Stimulated activated naive B cell treated with anti-CD40 and anti-IgM and Interleukin-4, amounts not matched to agents 10 μg/mL and 1 μg/mL and 100 μg/mL, for 72 hours (primary cell): ENCODE measurements around the gene LVRN.

Source experiments
- ATAC-seq, 2 donors: fragments of 150-1000 bp; cut with Tn5 transposase; replicated peaks; 2 replicates each; pipeline ENCODE4 v1.10.0; 2021; ENCODE audit warnings: moderate library complexity in 1 of 2
- DNase-seq: peaks from one replicate; pipeline ENCODE4 v3.0.0; 2021
- H3K27ac Mint-ChIP-seq: one replicate; pipeline ENCODE4 v1.8.0; 2022; ENCODE audit warnings: mild to moderate bottlenecking, mixed read lengths
- H3K27me3 Mint-ChIP-seq, 2 donors: one replicate each; pipeline ENCODE4 v1.8.0; 2022; ENCODE audit warnings: mixed read lengths in 2 of 2
- H3K36me3 Mint-ChIP-seq, 2 donors: one replicate each; pipeline ENCODE4 v1.8.0; 2022; ENCODE audit warnings: mixed read lengths in 2 of 2, mild to moderate bottlenecking in 1 of 2
- H3K4me1 Mint-ChIP-seq, 2 donors: one replicate each; pipeline ENCODE4 v1.8.0; 2022; ENCODE audit warnings: mixed read lengths in 2 of 2, mild to moderate bottlenecking in 1 of 2
- H3K4me3 Mint-ChIP-seq, 2 donors: one replicate each; pipeline ENCODE4 v1.8.0; 2022; ENCODE audit warnings: mild to moderate bottlenecking in 2 of 2, mixed read lengths in 2 of 2, moderate library complexity in 1 of 2
- H3K9me3 Mint-ChIP-seq, 2 donors: one replicate each; pipeline ENCODE4 v1.8.0; 2022; ENCODE audit warnings: mixed read lengths in 2 of 2, mild to moderate bottlenecking in 1 of 2

LVRN gene

DNA sequence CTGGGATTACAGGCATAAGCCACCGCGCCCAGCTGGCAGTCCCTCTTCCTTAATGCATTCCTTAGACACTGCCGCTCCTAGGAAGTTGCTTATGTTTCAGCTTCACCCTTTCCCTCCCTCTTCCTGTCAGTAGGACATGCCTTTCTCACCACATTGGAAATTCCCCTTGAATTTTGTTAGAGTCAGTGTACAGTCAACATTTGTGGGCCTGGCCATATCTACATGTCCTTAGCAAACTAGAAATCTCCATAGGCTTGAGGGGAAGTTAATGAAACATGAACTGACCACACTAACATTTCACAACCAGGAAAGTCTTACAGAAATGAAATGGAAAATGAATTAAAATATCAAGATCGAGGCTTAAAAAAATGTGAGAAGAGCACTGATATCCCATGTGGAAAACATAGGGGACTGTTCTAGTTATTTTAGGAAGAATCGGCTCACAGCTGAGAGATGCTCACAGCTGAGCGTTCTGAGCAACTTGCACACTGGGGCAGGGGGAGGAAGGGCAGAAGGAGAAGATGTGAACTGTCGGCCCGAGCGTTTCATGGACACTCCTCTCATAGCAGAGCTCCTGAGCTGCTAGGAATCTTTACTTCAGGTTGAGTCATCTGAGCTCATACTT is 21.1 kb upstream of the LVRN start:
- DNase-seq, result no peak
- no peaks in the 10 kb centered on the region for H3K36me3 Mint-ChIP-seq
- H3K4me3 Mint-ChIP-seq, result no peak overlapping the region
- peaks cover 6 to 10% of the 10 kb centered on the region in 2 donors for H3K27me3 Mint-ChIP-seq
- no peak for ATAC-seq
- peaks cover 0 to 2% of the 10 kb centered on the region in 2 donors for H3K9me3 Mint-ChIP-seq
- H3K27ac Mint-ChIP-seq, result no peak overlapping the region
- peaks cover 0 to 3% of the 10 kb centered on the region in 2 donors for H3K4me1 Mint-ChIP-seq

DNA sequence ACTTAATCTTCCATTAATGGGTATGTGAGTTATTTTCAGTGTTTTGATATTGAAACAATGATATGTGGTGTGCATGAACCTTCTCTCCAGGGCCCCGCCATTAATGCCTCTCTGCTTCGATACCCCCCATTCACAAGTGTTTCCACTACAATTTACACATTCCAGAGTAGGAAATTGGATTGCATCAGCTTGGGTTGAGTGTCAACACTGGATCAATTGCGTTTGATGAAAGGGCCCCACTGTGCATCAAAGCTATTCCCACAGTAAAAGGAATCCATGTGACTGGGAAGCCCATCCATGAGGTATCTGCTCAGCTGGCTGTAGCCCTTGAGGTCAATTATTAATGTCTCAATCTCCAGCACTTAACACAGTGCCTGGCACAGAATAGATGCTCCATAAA is 17.8 kb upstream of the LVRN start:
- Mint-ChIP-seq H3K36me3 (no peaks in the 10 kb centered on the region), H3K27ac (no peak overlapping the region), H3K4me3 (no peak overlapping the region), H3K4me1 (peaks cover 0 to 3% of the 10 kb centered on the region in 2 donors), H3K9me3 (peaks cover 0 to 2% of the 10 kb centered on the region in 2 donors), H3K27me3 (peaks cover 6 to 10% of the 10 kb centered on the region in 2 donors)
- no peak for DNase-seq
- ATAC-seq, result no peak

GRCh38 chr5:115946655-115947054 is 15.6 kb upstream of the LVRN start:
- H3K9me3 Mint-ChIP-seq, result peaks cover 0 to 2% of the 10 kb centered on the region in 2 donors
- DNase-seq (no peak), ATAC-seq (no peak)
- peaks cover 3 to 8% of the 10 kb centered on the region in 2 donors for H3K27me3 Mint-ChIP-seq
- H3K27ac Mint-ChIP-seq, result no peak overlapping the region
- H3K36me3 Mint-ChIP-seq, result no peaks in the 10 kb centered on the region
- no peak overlapping the region for H3K4me3 Mint-ChIP-seq
- H3K4me1 Mint-ChIP-seq, result no peaks in the 10 kb centered on the region

GRCh38 chr5:115947260-115947659 is 15.0 kb upstream of the LVRN start:
- H3K27ac Mint-ChIP-seq, result no peak overlapping the region
- H3K4me1 Mint-ChIP-seq, result no peaks in the 10 kb centered on the region
- ATAC-seq, result no peak
- H3K27me3 Mint-ChIP-seq, result peaks cover 8 to 10% of the 10 kb centered on the region in 2 donors
- H3K9me3 Mint-ChIP-seq, result peaks cover 0 to 2% of the 10 kb centered on the region in 2 donors
- no peak overlapping the region for H3K4me3 Mint-ChIP-seq
- DNase-seq, result no peak
- H3K36me3 Mint-ChIP-seq, result no peaks in the 10 kb centered on the region

GRCh38 chr5:115948091-115948534 is 14.2 kb upstream of the LVRN start:
- H3K9me3 Mint-ChIP-seq, result no peaks in the 10 kb centered on the region
- H3K27me3 Mint-ChIP-seq, result peaks cover 5 to 11% of the 10 kb centered on the region in 2 donors
- DNase-seq (no peak), ATAC-seq (no peak)
- H3K27ac Mint-ChIP-seq, result no peak overlapping the region
- no peaks in the 10 kb centered on the region for H3K4me1 Mint-ChIP-seq
- no peak overlapping the region for H3K4me3 Mint-ChIP-seq
- no peaks in the 10 kb centered on the region for H3K36me3 Mint-ChIP-seq

GRCh38 chr5:115949096-115949495 is 13.2 kb upstream of the LVRN start:
- Mint-ChIP-seq H3K4me3 (no peak overlapping the region), H3K27me3 (peaks cover 8 to 11% of the 10 kb centered on the region in 2 donors), H3K9me3 (no peaks in the 10 kb centered on the region), H3K27ac (no peak overlapping the region), H3K36me3 (no peaks in the 10 kb centered on the region), H3K4me1 (no peaks in the 10 kb centered on the region)
- DNase-seq (no peak), ATAC-seq (no peak)

DNA sequence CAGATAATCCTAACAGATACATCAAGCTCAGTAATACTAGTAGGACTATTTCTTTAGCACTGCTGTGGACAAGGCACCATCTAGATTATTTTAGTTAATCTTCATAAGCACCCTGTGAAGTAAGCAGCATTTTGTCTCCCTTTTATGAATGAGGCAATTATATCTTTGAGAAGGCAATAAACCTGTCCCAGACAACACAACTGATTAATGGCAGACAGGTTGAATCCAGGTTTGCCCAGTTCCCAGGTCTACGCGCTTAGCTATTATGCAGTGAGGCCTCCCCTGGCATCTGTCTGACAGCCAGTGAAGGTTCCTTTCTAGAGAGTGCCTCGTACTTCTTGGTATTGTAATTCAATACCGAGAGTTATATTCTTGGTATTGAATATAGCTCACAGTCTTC is 9.7 kb upstream of the LVRN start:
- Mint-ChIP-seq H3K36me3 (no peaks in the 10 kb centered on the region), H3K9me3 (no peaks in the 10 kb centered on the region), H3K4me3 (no peak overlapping the region), H3K4me1 (no peaks in the 10 kb centered on the region), H3K27me3 (peaks cover 8 to 11% of the 10 kb centered on the region in 2 donors), H3K27ac (no peak overlapping the region)
- DNase-seq, result no peak
- no peak for ATAC-seq

DNA sequence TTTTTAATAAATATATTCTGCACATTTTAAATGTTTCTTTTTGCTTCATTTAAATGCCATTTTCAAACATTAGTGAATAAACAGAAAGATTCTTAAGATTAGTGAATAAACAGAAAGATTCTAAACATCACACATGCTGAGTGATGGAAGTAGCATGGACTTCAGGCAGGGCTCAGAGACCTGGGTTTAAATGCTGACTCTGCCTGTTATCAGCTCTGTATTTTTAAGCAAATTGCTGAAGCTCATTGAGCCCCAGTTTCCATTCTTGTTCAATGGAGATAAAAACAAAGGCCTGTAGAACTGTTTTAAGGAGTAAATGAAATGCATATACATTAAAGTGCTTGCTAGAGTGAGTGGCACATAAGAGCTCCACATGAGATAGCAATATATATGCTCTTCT is 8.1 kb upstream of the LVRN start:
- no peak for ATAC-seq
- no peaks in the 10 kb centered on the region for H3K4me1 Mint-ChIP-seq
- DNase-seq, result no peak
- no peaks in the 10 kb centered on the region for H3K9me3 Mint-ChIP-seq
- no peak overlapping the region for H3K27ac Mint-ChIP-seq
- H3K36me3 Mint-ChIP-seq, result no peaks in the 10 kb centered on the region
- no peak overlapping the region for H3K4me3 Mint-ChIP-seq
- peaks cover 15 to 22% of the 10 kb centered on the region in 2 donors for H3K27me3 Mint-ChIP-seq

GRCh38 chr5:115956957-115957356 is 5.3 kb upstream of the LVRN start:
- no peak for ATAC-seq
- H3K27me3 Mint-ChIP-seq, result peaks cover 22 to 31% of the 10 kb centered on the region in 2 donors
- H3K4me1 Mint-ChIP-seq, result peaks cover 7 to 10% of the 10 kb centered on the region in 2 donors

DNA sequence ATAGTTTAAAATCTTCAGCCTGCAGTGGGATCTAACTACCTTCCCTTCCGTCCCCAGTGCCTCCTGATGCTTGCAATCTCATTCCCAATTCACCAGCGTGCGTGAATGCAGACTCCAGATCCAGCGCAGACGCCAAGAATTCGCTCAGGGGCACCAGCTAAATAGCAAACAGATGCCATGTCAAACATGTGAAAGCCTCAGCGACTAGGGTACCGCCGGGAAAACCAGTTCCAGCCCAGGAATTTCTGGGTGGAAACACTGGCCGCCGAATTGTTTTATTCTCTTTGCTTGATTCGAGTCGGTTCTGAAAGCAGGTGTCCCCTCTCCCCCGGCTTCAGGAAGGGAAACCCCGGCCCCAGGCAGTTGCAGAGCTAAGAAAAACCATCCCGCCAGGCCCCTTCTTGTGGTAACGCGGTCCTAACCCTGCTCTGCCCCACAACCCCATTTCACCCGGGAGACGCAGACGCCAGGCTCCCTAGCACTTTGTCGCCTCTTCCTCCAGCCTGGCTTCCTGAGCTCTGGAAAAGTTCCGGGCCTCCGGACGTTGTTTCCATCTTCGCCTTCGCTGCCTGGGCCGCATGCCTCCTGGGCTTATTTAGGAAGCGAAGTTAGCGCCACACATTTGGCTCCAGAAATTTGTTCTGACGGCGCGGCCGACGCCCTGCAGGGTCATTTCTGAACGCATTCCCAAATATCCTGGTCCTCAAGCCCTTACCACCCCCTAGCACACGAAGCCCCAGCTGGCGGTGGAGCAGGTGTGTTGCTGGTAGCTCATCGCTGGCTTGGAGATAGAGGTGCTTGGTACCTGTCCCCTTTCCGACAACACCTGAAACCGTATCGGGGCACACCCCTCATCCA is 665 bp upstream of the LVRN start:
- H3K36me3 Mint-ChIP-seq, result no peaks in the 10 kb centered on the region
- peak overlapping the region; percentile 49 to 67 for H3K4me3 Mint-ChIP-seq
- H3K27ac Mint-ChIP-seq, result no peak overlapping the region
- DNase-seq (no peak), ATAC-seq (no peak)
- peaks cover 34 to 57% of the 10 kb centered on the region in 2 donors for H3K27me3 Mint-ChIP-seq
- H3K9me3 Mint-ChIP-seq, result no peaks in the 10 kb centered on the region
- peaks cover 14 to 22% of the 10 kb centered on the region in 2 donors for H3K4me1 Mint-ChIP-seq

More at GRCh38 chr5:115956957-115957356, 5.3 kb upstream of the LVRN start:
- no peaks in the 10 kb centered on the region for H3K9me3 Mint-ChIP-seq
- no peak overlapping the region for H3K27ac Mint-ChIP-seq
- no peak for DNase-seq
- no peaks in the 10 kb centered on the region for H3K36me3 Mint-ChIP-seq
- no peak overlapping the region for H3K4me3 Mint-ChIP-seq

GRCh38 chr5:115962565-115963402 is 509 bp downstream of the LVRN start:
- H3K9me3 Mint-ChIP-seq, result no peaks in the 10 kb centered on the region
- ATAC-seq (peak; percentile 45 to 58), DNase-seq (no peak)
- no peaks in the 10 kb centered on the region for H3K36me3 Mint-ChIP-seq
- H3K4me1 Mint-ChIP-seq, result peaks cover 14 to 22% of the 10 kb centered on the region in 2 donors
- peaks cover 34 to 58% of the 10 kb centered on the region in 2 donors for H3K27me3 Mint-ChIP-seq
- H3K4me3 Mint-ChIP-seq, result peak overlapping the region; percentile 56 to 67
- peak overlapping the region; percentile 15 for H3K27ac Mint-ChIP-seq

DNA sequence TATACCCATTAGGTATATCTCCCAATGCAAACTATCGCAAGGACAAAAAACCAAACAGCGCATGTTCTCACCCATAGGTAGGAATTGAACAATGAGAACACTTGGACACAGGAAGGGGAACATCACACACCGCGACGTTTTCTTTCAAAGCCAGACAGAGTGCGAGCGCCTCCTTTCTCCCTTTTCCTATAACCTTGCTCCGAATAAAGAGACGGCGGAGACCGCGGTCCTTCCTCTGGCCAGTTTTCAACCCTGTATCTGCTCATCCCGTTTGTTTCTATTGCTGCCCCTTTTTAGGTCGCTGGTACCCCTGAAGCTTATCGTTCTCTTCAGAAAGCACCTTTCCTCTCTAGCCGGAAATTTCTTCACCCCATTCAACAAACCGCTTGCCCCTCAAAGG is 1.3 kb downstream of the LVRN start:
- no peak for DNase-seq
- H3K4me1 Mint-ChIP-seq, result peaks cover 14 to 22% of the 10 kb centered on the region in 2 donors
- H3K4me3 Mint-ChIP-seq, result no peak overlapping the region
- no peak overlapping the region for H3K27ac Mint-ChIP-seq
- H3K9me3 Mint-ChIP-seq, result no peaks in the 10 kb centered on the region
- H3K36me3 Mint-ChIP-seq, result no peaks in the 10 kb centered on the region
- peaks cover 34 to 61% of the 10 kb centered on the region in 2 donors for H3K27me3 Mint-ChIP-seq
- no peak for ATAC-seq

DNA sequence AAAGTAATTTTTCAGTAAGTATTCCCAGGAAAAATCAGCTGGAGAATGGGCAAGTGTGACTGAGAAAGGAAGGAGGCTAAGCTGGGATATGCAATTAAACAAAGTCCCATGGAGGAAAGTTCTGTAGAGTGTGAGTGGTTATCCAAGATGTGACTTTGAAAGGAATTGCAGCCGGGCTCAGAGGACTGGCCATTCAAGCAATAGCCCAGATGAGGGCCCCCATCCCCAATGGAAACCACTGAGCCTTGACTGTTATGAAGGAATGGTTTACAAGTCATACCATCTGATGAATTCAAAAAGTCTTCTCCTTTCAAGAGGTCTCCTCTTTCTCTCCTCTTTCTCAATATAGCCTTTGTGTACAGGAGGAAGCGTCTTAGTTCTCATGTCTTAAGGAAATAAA is 6.5 kb downstream of the LVRN start:
- Mint-ChIP-seq H3K27me3 (peaks cover 20 to 32% of the 10 kb centered on the region in 2 donors), H3K4me1 (peaks cover 0 to 2% of the 10 kb centered on the region in 2 donors), H3K36me3 (no peaks in the 10 kb centered on the region), H3K4me3 (no peak overlapping the region), H3K27ac (no peak overlapping the region), H3K9me3 (no peaks in the 10 kb centered on the region)
- ATAC-seq (no peak), DNase-seq (no peak)

GRCh38 chr5:115977096-115977495 is 14.8 kb downstream of the LVRN start:
- no peaks in the 10 kb centered on the region for H3K9me3 Mint-ChIP-seq
- no peak overlapping the region for H3K27ac Mint-ChIP-seq
- DNase-seq (no peak), ATAC-seq (no peak)
- H3K4me1 Mint-ChIP-seq, result peaks cover 0 to 2% of the 10 kb centered on the region in 2 donors
- H3K36me3 Mint-ChIP-seq, result no peaks in the 10 kb centered on the region
- no peak overlapping the region for H3K4me3 Mint-ChIP-seq
- peaks cover 31 to 48% of the 10 kb centered on the region in 2 donors for H3K27me3 Mint-ChIP-seq
